KMS-11 (cell line): ENCODE data around the gene ZIC5.
A peak's percentile ranks its signal among the peaks of the same experiment; 100 is the strongest.

Experiments used
- H2AFZ ChIP-seq: fragments of 200-600 bp; sonication (generic); 2 replicates; pipeline ENCODE4 v1.6.1; 2016; ENCODE audit warnings: antibody characterized with exemption, mixed run types, low read depth
- H3K27ac ChIP-seq: fragments of 200-600 bp; sonication (generic); 2 replicates; pipeline ENCODE4 v1.6.1; 2016; ENCODE audit warnings: mild to moderate bottlenecking, mixed run types
- H3K27me3 ChIP-seq: fragments of 200-600 bp; sonication (generic); 2 replicates; pipeline ENCODE4 v1.6.1; 2017; ENCODE audit warnings: mild to moderate bottlenecking, low read depth, mixed run types, moderate library complexity; ENCODE audit not compliant: insufficient read depth
- H3K36me3 ChIP-seq: fragments of 200-600 bp; sonication (generic); 2 replicates; pipeline ENCODE4 v1.6.1; 2017; ENCODE audit warnings: mild to moderate bottlenecking, mixed run types; ENCODE audit not compliant: insufficient read depth
- H3K4me1 ChIP-seq: fragments of 200-600 bp; sonication (generic); 2 replicates; pipeline ENCODE4 v1.6.1; 2016; ENCODE audit warnings: mild to moderate bottlenecking, low read depth, mixed run types; ENCODE audit not compliant: poor library complexity, severe bottlenecking
- H3K4me2 ChIP-seq: fragments of 200-600 bp; sonication (generic); 2 replicates; pipeline ENCODE4 v1.7.0; 2016; ENCODE audit warnings: mild to moderate bottlenecking, mixed run types
- H3K4me3 ChIP-seq: fragments of 200-600 bp; sonication (generic); IDR thresholded peaks from 2 replicates; pipeline ENCODE4 v1.6.1; 2017; ENCODE audit warnings: low read depth, low read length, mixed read lengths; ENCODE audit not compliant: insufficient read depth
- H3K79me2 ChIP-seq: fragments of 200-600 bp; sonication (generic); 2 replicates; pipeline ENCODE4 v1.6.1; 2016; ENCODE audit warnings: low read depth, mixed run types; ENCODE audit not compliant: insufficient read depth
- H3K9ac ChIP-seq: fragments of 200-600 bp; sonication (generic); 2 replicates; pipeline ENCODE4 v1.6.1; 2016; ENCODE audit warnings: mild to moderate bottlenecking, mixed run types
- H4K20me1 ChIP-seq: fragments of 200-600 bp; sonication (generic); 2 replicates; pipeline ENCODE4 v1.6.1; 2016; ENCODE audit warnings: mild to moderate bottlenecking, mixed run types; ENCODE audit not compliant: insufficient read depth
- TF ChIP-seq, protein P1 (sequence below): fragments of 200-600 bp; sonication (generic); conservative IDR thresholded peaks from 2 replicates; pipeline ENCODE4 v1.6.1; 2017; ENCODE audit warnings: low read depth, mild to moderate bottlenecking, antibody characterized with exemption, low read length, moderate library complexity, mixed read lengths

Gene ZIC5

DNA sequence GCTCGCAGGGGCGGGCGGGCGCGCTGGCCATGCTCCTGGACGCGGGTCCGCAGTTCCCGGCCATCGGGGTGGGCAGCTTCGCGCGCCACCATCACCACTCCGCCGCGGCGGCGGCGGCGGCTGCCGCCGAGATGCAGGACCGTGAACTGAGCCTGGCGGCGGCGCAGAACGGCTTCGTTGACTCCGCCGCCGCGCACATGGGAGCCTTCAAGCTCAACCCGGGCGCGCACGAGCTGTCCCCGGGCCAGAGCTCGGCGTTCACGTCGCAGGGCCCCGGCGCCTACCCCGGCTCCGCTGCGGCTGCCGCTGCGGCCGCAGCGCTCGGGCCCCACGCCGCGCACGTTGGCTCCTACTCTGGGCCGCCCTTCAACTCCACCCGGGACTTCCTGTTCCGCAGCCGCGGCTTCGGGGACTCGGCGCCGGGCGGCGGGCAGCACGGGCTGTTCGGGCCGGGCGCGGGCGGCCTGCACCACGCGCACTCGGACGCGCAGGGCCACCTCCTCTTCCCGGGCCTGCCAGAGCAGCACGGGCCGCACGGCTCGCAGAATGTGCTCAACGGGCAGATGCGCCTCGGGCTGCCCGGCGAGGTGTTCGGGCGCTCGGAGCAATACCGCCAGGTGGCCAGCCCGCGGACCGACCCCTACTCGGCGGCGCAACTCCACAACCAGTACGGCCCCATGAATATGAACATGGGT is 10.6 kb upstream of the ZIC5 start:
- Histone ChIP-seq H3K27ac (peak overlapping the region; percentile 71), H4K20me1 (no peaks in the 10 kb centered on the region), H3K79me2 (peaks cover 21% of the 10 kb centered on the region), H3K9ac (peak overlapping the region; percentile 69), H3K4me3 (no peak overlapping the region), H3K36me3 (no peaks in the 10 kb centered on the region), H3K4me2 (peak overlapping the region; percentile 6; the same call in 1 of the 2 replicates), H3K27me3 (0 out of 2 replicates have a peak, but pooled peaks cover 4% of the 10 kb centered on the region), H3K4me1 (no peaks in the 10 kb centered on the region), H2AFZ (peak overlapping the region; percentile 34)
- TF ChIP-seq, protein P1, sequence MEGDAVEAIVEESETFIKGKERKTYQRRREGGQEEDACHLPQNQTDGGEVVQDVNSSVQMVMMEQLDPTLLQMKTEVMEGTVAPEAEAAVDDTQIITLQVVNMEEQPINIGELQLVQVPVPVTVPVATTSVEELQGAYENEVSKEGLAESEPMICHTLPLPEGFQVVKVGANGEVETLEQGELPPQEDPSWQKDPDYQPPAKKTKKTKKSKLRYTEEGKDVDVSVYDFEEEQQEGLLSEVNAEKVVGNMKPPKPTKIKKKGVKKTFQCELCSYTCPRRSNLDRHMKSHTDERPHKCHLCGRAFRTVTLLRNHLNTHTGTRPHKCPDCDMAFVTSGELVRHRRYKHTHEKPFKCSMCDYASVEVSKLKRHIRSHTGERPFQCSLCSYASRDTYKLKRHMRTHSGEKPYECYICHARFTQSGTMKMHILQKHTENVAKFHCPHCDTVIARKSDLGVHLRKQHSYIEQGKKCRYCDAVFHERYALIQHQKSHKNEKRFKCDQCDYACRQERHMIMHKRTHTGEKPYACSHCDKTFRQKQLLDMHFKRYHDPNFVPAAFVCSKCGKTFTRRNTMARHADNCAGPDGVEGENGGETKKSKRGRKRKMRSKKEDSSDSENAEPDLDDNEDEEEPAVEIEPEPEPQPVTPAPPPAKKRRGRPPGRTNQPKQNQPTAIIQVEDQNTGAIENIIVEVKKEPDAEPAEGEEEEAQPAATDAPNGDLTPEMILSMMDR, result no peak

DNA sequence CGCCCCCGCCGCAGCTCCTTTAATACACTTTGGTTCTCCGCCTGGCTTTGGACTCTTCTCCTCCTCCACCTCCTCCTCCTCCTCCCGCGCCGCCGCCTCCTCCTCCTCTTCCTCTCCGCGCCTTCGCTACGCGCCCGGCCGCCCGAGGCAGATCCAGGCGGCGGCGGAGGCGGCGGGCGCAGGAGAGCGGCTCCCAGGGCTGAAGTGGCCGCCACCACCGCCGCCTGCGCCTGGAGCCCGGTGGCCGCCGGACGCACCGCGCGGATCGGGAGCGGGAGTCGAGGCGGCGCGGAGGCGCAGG is 10.1 kb upstream of the ZIC5 start, which contains the start of gene ZIC2:
Gene ZIC2 (plus strand): TSS at position 50 of the 301 bp plus-strand sequence. CDS start 281 bp downstream, outside the sequence.
- Histone ChIP-seq H3K4me2 (peak within 1 kb of the TSS; percentile 6; the same call in 1 of the 2 replicates), H3K27ac (peak within 1 kb of the TSS; percentile 71), H3K27me3 (0 out of 2 replicates have a peak, but pooled peaks cover 4% of the 10 kb centered on the region), H3K79me2 (peaks cover 21% of the 10 kb centered on the region), H4K20me1 (no peaks in the 10 kb centered on the region), H3K4me1 (no peaks in the 10 kb centered on the region), H3K36me3 (no peaks in the 10 kb centered on the region), H3K4me3 (no peak within 1 kb of the TSS), H3K9ac (peak within 1 kb of the TSS; percentile 69), H2AFZ (peak within 1 kb of the TSS; percentile 34)
- TF ChIP-seq, protein P1, result no peak

DNA sequence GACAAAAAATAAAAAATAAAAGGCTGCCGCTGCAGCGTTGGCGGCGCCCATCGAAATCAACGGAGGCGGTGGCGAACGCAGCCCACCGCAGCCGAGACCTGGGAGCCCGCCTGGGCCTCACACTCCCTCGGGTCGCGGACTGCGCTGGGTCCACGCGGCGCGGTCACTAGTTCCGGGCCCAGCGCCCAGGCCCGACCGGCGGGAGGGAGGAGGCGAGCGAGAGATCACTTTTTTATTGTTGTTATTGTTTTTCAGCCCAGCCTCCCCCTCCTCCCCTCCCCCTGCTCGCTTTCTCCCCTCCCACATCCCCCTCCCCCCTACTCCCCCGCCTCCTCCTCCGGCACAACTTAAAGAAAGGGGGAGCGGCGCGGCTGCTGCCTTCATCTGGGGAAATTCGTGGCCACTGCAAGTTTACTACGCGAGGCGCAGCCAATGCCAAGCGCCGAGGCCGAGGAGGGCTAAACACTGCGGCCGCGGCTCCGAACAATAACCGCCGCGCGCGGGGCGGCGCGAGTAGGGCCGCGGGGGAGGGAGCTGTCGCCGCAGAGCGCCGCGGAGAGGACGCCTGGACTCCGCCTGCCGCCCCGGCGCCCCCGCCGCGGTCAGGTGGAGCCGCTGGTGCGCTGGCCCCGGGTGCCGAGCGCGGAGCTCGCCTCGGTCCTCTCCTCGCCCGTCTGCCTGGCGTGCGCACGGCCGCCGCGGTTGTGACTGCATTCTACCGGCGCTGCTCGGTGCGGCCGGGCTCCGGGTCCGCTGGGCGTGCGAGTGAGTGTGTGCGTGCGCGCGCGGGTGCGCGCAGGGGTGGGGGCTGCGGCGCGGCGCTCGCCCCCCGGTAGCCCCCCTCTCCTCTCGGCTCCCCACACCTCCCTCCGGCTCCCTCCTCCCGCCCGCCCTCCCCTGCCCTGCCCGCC is 9.5 kb upstream of the ZIC5 start:
- Histone ChIP-seq H3K27ac (peak overlapping the region; percentile 69), H3K4me2 (no peak overlapping the region), H4K20me1 (no peaks in the 10 kb centered on the region), H3K27me3 (0 out of 2 replicates have a peak, but pooled peaks cover 4% of the 10 kb centered on the region), H2AFZ (0 out of 2 replicates have a peak overlapping the region, but pooled peaks have one; percentile 18), H3K79me2 (peaks cover 21% of the 10 kb centered on the region), H3K36me3 (no peaks in the 10 kb centered on the region), H3K9ac (peak overlapping the region; percentile 52; the same call in 1 of the 2 replicates), H3K4me1 (no peaks in the 10 kb centered on the region), H3K4me3 (no peak overlapping the region)
- TF ChIP-seq, protein P1, result no peak

DNA sequence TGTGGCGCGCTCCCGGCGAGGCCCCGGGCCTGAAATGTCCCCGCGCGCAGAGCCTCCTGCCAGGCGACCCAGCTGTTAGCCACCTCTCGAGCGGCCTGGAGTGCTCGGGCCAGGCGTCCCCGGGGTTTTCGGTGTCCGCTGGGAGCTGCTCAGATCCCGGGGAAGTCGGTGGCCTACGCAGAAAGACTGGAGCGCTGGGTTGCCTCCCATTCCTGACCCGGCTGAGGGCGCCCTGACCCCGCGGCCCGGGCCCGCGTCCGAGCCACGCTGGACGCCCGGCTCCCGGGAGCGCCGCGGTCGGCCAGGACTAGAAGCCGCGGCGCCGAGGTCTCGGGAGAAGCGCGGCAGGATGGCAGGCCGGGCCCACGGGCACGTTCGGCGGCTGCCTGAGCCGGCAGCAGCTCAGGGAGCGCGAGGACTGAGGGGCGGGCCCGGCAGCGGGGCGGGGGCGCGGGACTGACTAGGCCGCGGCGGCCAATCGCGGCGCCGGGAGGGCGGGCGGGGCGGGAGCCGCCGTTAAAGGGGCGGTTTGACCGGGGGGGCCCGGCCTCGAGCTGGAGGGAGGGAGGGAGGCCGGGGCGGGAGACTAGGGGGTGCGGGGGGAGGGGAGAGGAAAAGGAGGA is 8.7 kb upstream of the ZIC5 start:
- Histone ChIP-seq H3K9ac (peak overlapping the region; percentile 52; the same call in 1 of the 2 replicates), H3K79me2 (peaks cover 21% of the 10 kb centered on the region), H3K27ac (peak overlapping the region; percentile 69; the same call in 1 of the 2 replicates), H3K27me3 (0 out of 2 replicates have a peak, but pooled peaks cover 4% of the 10 kb centered on the region), H4K20me1 (no peaks in the 10 kb centered on the region), H3K36me3 (no peaks in the 10 kb centered on the region), H3K4me2 (peak overlapping the region; percentile 39; the same call in 1 of the 2 replicates), H3K4me3 (no peak overlapping the region), H3K4me1 (no peaks in the 10 kb centered on the region), H2AFZ (peak overlapping the region; percentile 73)
- TF ChIP-seq, protein P1, result no peak
